Measurements from ENCODE around the gene MGLL. TPM values are rescaled to one million over a fixed set of nuclear protein-coding genes. Genes with fewer than 3 reads are reported as not detected.

The MGLL gene
- total and polyA plus RNA-seq, 9 of the 15 experiments (the other 6 are each of a cell fraction or from before 2014, with no cell fraction given): 0.12 to 0.32 (median 0.18) TPM; not detected in 6

- TF ChIP-seq, protein P1, sequence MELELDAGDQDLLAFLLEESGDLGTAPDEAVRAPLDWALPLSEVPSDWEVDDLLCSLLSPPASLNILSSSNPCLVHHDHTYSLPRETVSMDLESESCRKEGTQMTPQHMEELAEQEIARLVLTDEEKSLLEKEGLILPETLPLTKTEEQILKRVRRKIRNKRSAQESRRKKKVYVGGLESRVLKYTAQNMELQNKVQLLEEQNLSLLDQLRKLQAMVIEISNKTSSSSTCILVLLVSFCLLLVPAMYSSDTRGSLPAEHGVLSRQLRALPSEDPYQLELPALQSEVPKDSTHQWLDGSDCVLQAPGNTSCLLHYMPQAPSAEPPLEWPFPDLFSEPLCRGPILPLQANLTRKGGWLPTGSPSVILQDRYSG (tag; conservative IDR thresholded peaks at IDR 0.05; ENCODE audit: low read depth): peak; percentile 99
- TF ChIP-seq FOXA3 (CRISPR knock-in tag; conservative IDR thresholded peaks at IDR 0.05 in 1 of 2, IDR thresholded peaks at IDR 0.05 in 1 of 2) (no peak), GABPB2 (CRISPR knock-in tag; conservative IDR thresholded peaks at IDR 0.05) (no peak), ZNF589 (CRISPR knock-in tag; IDR thresholded peaks at IDR 0.05; ENCODE audit: low read depth) (peak; percentile 97), ZNF395 (CRISPR knock-in tag; IDR thresholded peaks at IDR 0.05) (peak; percentile 99), OTX1 (CRISPR knock-in tag; IDR thresholded peaks at IDR 0.05) (peak; percentile 89), THRB (CRISPR knock-in tag; conservative IDR thresholded peaks at IDR 0.05) (peak; percentile 82; the same call in 1 of the 2 replicates), PTRF (tag; IDR thresholded peaks at IDR 0.05) (peak; percentile 90), ZNF766 (CRISPR knock-in tag; conservative IDR thresholded peaks at IDR 0.05) (peak; percentile 97), ZNF41 (CRISPR knock-in tag; conservative IDR thresholded peaks at IDR 0.05) (peak; percentile 87), DIDO1 (tag; IDR thresholded peaks at IDR 0.05; ENCODE audit: low read depth) (0 out of 2 replicates have a peak, but pooled peaks have one; percentile 57), NR3C1 (CRISPR knock-in tag; IDR thresholded peaks at IDR 0.05) (no peak), ARID1B (IDR thresholded peaks at IDR 0.05) (no peak), E2F3 (CRISPR knock-in tag; IDR thresholded peaks at IDR 0.05) (peak; percentile 96), TEAD2 (tag; IDR thresholded peaks at IDR 0.05) (peak; percentile 91), ZNF12 (CRISPR knock-in tag; IDR thresholded peaks at IDR 0.05) (no peak), NR4A1 (CRISPR knock-in tag; IDR thresholded peaks at IDR 0.05) (0 out of 2 replicates have a peak, but pooled peaks have one; percentile 68), NR4A1 (tag; IDR thresholded peaks at IDR 0.05) (peak; percentile 97)
- TF ChIP-seq, protein P2, sequence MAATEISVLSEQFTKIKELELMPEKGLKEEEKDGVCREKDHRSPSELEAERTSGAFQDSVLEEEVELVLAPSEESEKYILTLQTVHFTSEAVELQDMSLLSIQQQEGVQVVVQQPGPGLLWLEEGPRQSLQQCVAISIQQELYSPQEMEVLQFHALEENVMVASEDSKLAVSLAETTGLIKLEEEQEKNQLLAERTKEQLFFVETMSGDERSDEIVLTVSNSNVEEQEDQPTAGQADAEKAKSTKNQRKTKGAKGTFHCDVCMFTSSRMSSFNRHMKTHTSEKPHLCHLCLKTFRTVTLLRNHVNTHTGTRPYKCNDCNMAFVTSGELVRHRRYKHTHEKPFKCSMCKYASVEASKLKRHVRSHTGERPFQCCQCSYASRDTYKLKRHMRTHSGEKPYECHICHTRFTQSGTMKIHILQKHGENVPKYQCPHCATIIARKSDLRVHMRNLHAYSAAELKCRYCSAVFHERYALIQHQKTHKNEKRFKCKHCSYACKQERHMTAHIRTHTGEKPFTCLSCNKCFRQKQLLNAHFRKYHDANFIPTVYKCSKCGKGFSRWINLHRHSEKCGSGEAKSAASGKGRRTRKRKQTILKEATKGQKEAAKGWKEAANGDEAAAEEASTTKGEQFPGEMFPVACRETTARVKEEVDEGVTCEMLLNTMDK (IDR thresholded peaks at IDR 0.05; ENCODE audit: borderline replicate concordance, insufficient read depth, low read depth, low read length, poor library complexity, severe bottlenecking): no peak
- TF ChIP-seq, protein P3, sequence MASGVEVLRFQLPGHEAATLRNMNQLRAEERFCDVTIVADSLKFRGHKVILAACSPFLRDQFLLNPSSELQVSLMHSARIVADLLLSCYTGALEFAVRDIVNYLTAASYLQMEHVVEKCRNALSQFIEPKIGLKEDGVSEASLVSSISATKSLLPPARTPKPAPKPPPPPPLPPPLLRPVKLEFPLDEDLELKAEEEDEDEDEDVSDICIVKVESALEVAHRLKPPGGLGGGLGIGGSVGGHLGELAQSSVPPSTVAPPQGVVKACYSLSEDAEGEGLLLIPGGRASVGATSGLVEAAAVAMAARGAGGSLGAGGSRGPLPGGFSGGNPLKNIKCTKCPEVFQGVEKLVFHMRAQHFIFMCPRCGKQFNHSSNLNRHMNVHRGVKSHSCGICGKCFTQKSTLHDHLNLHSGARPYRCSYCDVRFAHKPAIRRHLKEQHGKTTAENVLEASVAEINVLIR (CRISPR knock-in tag; IDR thresholded peaks at IDR 0.05): peak; percentile 51; the same call in 1 of the 2 replicates
These were observed 89.4 kb downstream of the MGLL start (continued) for GRCh38 chr3:127732879-127733350.
